Measurements from ENCODE around the gene FBXL17.
"Not testable (repeated sequence)": the region's sequence is repeated elsewhere in the genome, so short reads cannot be mapped to it uniquely, and the experiment has no call there.

FBXL17 gene

DNA sequence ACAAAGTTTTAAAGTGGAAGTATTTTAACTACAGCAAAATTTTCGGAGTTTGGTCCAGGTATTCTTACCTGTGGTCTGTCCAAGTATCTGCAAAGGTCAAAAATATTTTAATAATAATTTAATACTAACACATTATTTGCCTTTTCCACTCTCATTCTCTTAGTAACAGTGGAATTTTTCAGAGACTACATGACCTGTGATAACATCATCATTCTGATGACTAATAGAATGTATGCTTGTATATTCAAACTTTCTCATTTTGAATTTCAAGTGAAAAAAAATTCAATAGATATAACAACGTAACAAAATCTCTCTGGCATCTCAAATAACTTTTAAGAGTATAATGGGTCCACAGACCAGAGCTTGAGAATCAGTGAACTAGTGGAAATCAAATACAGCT, 78.3 kb downstream of the FBXL17 start:
- no peak for DNase-seq (ENCODE audit: low read depth)

GRCh38 chr5:108303086-108303485, 78.8 kb downstream of the FBXL17 start:
- DNase-seq (ENCODE audit: low read depth), result no peak

- no peak for DNase-seq (ENCODE audit: low read depth)
Observed at GRCh38 chr5:108297042-108297601, 84.8 kb downstream of the FBXL17 start.

GRCh38 chr5:108295578-108296368, 86.1 kb downstream of the FBXL17 start:
- DNase-seq (ENCODE audit: low read depth), result no peak

GRCh38 chr5:108280960-108281569, 100.8 kb downstream of the FBXL17 start:
- DNase-seq (ENCODE audit: low read depth), result no peak

DNA sequence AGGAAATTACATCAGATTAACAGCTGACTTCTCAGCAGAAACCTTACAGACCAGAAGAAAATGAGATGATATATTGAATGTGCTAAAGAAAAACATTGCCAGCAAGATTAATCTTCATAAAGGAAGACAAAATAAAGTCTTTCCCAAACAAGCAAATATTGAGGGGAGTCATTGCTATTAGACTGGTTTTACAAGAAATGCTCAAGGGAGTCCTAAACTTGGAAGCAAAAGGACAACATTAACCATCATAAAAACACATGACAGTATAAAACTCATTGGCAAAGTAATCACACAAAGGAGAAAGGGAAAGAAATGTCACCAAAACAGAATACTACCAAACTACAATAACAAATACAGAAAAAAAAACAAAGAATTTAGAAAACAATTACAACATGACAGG, 101.7 kb downstream of the FBXL17 start:
- DNase-seq (ENCODE audit: low read depth), result no peak

- no peak for DNase-seq (ENCODE audit: low read depth)
Observed at GRCh38 chr5:108278285-108279240, 103.3 kb downstream of the FBXL17 start.

DNA sequence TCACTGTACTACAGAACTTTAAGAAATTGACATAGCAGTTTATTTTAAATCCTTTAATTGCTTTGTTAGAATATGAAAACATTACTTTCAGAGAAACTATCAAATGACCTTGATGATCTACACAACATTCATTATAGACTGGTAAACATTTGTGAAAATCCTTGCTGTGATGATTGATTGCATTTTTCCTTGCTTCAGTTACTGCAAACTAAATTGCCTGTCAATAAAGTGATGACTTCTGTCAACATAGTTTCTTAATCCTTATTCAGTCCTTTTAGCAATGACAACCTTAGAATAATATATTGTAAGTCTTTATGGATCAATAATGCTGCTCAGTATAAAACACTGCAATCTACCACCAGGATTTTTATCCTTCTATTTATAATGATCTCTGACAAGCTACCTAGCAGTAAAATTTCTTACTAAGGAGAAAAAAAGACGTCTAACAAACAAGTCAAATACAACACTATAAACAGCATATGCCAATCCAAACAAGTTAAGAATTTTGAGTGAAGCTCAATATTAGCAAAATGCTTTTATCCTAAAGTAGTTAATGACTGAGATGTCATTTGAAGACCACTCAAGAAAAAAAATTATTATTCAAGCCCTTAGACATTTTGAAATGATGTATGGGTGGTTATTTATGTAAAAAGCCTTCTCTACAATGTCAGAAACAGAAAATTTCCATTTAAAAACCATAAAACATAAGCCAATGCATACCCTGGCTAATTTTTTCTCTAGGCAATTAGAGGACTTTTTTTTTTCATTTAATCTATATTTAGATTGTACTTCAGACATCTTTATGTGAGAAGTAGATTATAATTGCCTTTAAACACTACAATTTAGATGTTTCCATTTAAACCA, 105.5 kb downstream of the FBXL17 start:
- no peak for DNase-seq (ENCODE audit: low read depth)

- not testable (repeated sequence) for DNase-seq (ENCODE audit: low read depth)
Observed at GRCh38 chr5:108274080-108274479, 107.8 kb downstream of the FBXL17 start.

GRCh38 chr5:108271127-108271526, 110.8 kb downstream of the FBXL17 start:
- no peak for DNase-seq (ENCODE audit: low read depth)

DNA sequence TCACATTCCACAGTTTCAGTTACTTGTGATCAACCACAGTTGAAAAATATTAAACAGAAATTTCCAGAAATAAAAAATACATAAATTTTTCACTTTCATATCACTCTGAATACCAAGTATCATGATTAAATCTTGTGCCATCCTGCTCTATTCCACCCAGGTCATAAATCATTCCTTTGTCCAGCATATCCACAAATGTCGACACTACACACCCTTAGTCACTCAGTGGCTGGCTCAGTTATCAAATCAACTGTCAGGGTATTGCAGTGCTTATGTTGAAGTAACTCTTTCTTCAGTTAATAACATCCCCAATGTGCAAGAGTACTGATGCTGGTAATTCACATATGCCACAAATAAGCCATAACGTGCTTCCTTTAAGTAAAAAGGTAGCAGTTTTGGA, 115.7 kb downstream of the FBXL17 start:
- DNase-seq (ENCODE audit: low read depth), result no peak

DNA sequence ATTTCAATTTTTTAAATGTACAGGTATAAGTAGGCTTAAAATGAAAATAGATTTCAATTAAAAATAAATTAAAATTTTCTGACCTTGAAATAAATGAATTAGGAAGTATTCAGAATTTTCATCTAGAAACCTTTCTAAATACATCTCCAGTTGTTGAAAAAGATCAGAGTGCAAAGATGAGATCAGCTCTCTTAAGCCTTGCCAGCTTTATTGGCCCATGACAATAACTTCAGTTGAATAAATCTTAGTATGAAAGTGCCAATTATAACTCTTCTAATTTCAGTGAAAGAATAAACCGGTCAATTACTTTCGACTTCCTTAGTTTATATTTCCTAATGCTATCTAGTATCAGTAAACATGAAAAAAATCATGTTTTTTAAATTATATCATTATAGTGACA, 117.4 kb downstream of the FBXL17 start:
- no peak for DNase-seq (ENCODE audit: low read depth)

- DNase-seq (ENCODE audit: low read depth), result no peak
Observed at GRCh38 chr5:108263338-108263737, 118.6 kb downstream of the FBXL17 start.

- DNase-seq (ENCODE audit: low read depth), result no peak
Observed at GRCh38 chr5:108260858-108261170, 121.1 kb downstream of the FBXL17 start.

- peak; percentile 37 for DNase-seq (ENCODE audit: low read depth)
Observed at GRCh38 chr5:108260117-108260857, 121.6 kb downstream of the FBXL17 start.

- DNase-seq (ENCODE audit: low read depth), result no peak
Observed at GRCh38 chr5:108259306-108259705, 122.6 kb downstream of the FBXL17 start.

DNA sequence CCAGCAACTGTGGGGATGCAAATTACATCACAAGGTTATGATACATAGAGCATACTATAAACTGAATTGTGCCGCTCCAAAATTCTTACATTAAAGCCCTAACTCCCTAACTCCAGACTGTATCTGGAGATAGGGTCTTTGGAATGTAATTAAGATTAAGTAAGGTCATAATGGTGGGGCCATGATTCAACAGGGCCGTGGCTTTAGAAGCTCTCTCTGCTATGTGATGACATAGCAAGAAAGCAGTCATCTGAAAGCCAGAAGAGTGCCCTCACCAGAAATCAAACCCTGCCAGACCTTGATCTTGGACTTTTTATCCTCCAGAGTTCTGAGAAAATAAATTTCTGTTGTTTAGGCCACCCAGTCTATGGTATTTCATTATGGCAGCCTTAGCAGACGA, 123.9 kb downstream of the FBXL17 start:
- no peak for DNase-seq (ENCODE audit: low read depth)

DNA sequence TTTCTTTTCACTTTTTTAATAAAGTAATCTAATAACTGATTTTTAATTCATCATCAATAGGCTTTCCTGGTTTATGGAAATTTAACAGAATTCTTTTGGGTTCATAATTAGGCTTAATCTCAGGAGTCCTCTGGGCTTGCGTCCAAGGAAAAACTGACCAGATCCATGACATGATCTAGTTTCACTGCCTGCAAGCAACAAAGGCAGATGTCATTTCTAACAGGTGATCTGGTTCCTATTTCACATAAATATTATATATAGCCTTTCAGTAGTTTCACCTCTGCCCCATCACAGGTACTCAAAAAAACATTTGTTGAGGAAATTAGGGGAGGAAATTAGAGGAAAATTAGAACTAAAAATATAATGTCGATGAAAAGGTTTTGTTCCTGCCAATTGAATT, 126.4 kb downstream of the FBXL17 start:
- no peak for DNase-seq (ENCODE audit: low read depth)

GRCh38 chr5:108251350-108251749, 130.5 kb downstream of the FBXL17 start:
- no peak for DNase-seq (ENCODE audit: low read depth)

- no peak for DNase-seq (ENCODE audit: low read depth)
Observed at GRCh38 chr5:108249785-108250426, 132.0 kb downstream of the FBXL17 start.

Measured in stimulated activated CD4-positive, alpha-beta T cell treated with anti-CD3 and anti-CD28 coated beads, Interleukin-2, amount 100 ng/mL, for 4 hours (primary cell).